Posterior vena cava (tissue), 2 donors: ENCODE results near the gene LY9. TPM values are rescaled to one million over a fixed set of nuclear protein-coding genes. Genes with fewer than 3 reads are reported as not detected.

Experiments
- total RNA-seq, 2 donors: library from RNA; stranded (reverse); fragmentation: NEBNext Ultra II Directional; extraction: Animal tissue kit (Norgen Biotek cat#: 25700); gene quantifications; one replicate each; pipeline ENCODE4 v1.2.1, GENCODE V29; 2021
- donor health status: DM: yes; HTN: yes; CAD: no.
- donor health status: DM: yes; HTN: yes; CAD: no.

LY9 gene
- total RNA-seq, 2 donors from 2014 or later = 0.32 to 0.52 TPM

Other genes starting within 250 kb of the LY9 start
- gene CD84, start 216.7 kb upstream of the LY9 start, total RNA-seq = 10 to 100 TPM in 1 of 2 donors, 1 to 10 TPM in 1; 6.9 to 16.8 TPM
- gene SLAMF1, start 149.1 kb upstream of the LY9 start, total RNA-seq = under 1 TPM; 0.32 to 0.38 TPM
- 1 to 10 TPM; 3.3 to 5.6 TPM for gene CD48, start 84.4 kb upstream of the LY9 start, total RNA-seq
- under 1 TPM; 0.69 to 0.81 TPM for gene SLAMF7, start 56.9 kb upstream of the LY9 start, total RNA-seq
- under 1 TPM; 0.48 to 0.65 TPM for gene CD244, start 66.7 kb downstream of the LY9 start, total RNA-seq
- gene ITLN1, start 89.0 kb downstream of the LY9 start, total RNA-seq = under 1 TPM; 0.29 to 0.60 TPM
- not detected for gene ITLN2, start 158.6 kb downstream of the LY9 start, total RNA-seq
- 10 to 100 TPM; 16.0 to 17.3 TPM for gene F11R, start 225.0 kb downstream of the LY9 start, total RNA-seq
- gene TSTD1, start 242.8 kb downstream of the LY9 start, total RNA-seq = 10 to 100 TPM in 1 of 2 donors, 1 to 10 TPM in 1; 4.5 to 12.5 TPM
- 10 to 100 TPM; 33.5 to 40.0 TPM for gene USF1, start 249.8 kb downstream of the LY9 start, total RNA-seq